PFSK-1 (cell line): Measurements from ENCODE around the gene BCAS4.

Experiments used
- FOXP2 ChIP-seq: optimal IDR thresholded peaks from 2 replicates; pipeline ENCODE3; 2011; ENCODE audit warnings: borderline replicate concordance, control low read depth, inconsistent platforms; ENCODE audit not compliant: insufficient read depth; ENCODE audit errors: extremely low read length, extremely low read depth
- POLR2AphosphoS5 ChIP-seq: IDR thresholded peaks from 2 replicates; pipeline ENCODE4 v1.6.1; 2012; ENCODE audit warnings: low read depth, mild to moderate bottlenecking, control low read depth, low read length, moderate library complexity
- SIN3A ChIP-seq: IDR thresholded peaks from 2 replicates; pipeline ENCODE4 v1.6.1; 2012; ENCODE audit warnings: mild to moderate bottlenecking, low read length, moderate library complexity, borderline replicate concordance; ENCODE audit not compliant: insufficient read depth
- TAF1 ChIP-seq: IDR thresholded peaks from 2 replicates; pipeline ENCODE4 v1.6.1; 2012; ENCODE audit warnings: low read length, control low read depth, borderline replicate concordance; ENCODE audit not compliant: insufficient read depth
- TF ChIP-seq, protein P1 (sequence below), 2 experiments: IDR thresholded peaks; 2 replicates each; pipeline versions ENCODE4 v1.6.1 to v1.8.0; 2011 to 2012; ENCODE audit warnings: low read depth in 2 of 2, low read length in 2 of 2, control low read depth in 1 of 2, inconsistent platforms in 1 of 2, mild to moderate bottlenecking in 1 of 2, moderate library complexity in 1 of 2; ENCODE audit not compliant: insufficient read depth in 1 of 2

- TF ChIP-seq SIN3A (no peak), TAF1 (no peak), POLR2AphosphoS5 (no peak), FOXP2 (no peak)
- TF ChIP-seq, protein P1, sequence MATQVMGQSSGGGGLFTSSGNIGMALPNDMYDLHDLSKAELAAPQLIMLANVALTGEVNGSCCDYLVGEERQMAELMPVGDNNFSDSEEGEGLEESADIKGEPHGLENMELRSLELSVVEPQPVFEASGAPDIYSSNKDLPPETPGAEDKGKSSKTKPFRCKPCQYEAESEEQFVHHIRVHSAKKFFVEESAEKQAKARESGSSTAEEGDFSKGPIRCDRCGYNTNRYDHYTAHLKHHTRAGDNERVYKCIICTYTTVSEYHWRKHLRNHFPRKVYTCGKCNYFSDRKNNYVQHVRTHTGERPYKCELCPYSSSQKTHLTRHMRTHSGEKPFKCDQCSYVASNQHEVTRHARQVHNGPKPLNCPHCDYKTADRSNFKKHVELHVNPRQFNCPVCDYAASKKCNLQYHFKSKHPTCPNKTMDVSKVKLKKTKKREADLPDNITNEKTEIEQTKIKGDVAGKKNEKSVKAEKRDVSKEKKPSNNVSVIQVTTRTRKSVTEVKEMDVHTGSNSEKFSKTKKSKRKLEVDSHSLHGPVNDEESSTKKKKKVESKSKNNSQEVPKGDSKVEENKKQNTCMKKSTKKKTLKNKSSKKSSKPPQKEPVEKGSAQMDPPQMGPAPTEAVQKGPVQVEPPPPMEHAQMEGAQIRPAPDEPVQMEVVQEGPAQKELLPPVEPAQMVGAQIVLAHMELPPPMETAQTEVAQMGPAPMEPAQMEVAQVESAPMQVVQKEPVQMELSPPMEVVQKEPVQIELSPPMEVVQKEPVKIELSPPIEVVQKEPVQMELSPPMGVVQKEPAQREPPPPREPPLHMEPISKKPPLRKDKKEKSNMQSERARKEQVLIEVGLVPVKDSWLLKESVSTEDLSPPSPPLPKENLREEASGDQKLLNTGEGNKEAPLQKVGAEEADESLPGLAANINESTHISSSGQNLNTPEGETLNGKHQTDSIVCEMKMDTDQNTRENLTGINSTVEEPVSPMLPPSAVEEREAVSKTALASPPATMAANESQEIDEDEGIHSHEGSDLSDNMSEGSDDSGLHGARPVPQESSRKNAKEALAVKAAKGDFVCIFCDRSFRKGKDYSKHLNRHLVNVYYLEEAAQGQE (IDR thresholded peaks at IDR 0.05; ENCODE audit: insufficient read depth in 1 of 2, low read depth in 2 of 2, low read length in 2 of 2), result no peak
These were observed 108.6 kb downstream of the BCAS4 start for GRCh38 chr20:50903353-50904051.
